DMS 273 (cell line): ENCODE data around the gene TMEM191C.
"Not testable (repeated sequence)": the region's sequence is repeated elsewhere in the genome, so short reads cannot be mapped to it uniquely, and the experiment has no call there.

Source experiments
- DNase-seq: peaks from one replicate; lab custom pipeline; 2025; ENCODE audit not compliant: unreplicated experiment; lab: John Stamatoyannopoulos, UW

The TMEM191C gene

GRCh38 chr22:21469097-21469994 lies 2.2 kb downstream of the TMEM191C start:
- not testable (repeated sequence) for DNase-seq

GRCh38 chr22:21472984-21473383 lies 5.8 kb downstream of the TMEM191C start:
- DNase-seq = not testable (repeated sequence)

GRCh38 chr22:21473664-21474063 lies 6.5 kb downstream of the TMEM191C start:
- not testable (repeated sequence) for DNase-seq

GRCh38 chr22:21484039-21484438 lies 16.9 kb downstream of the TMEM191C start:
- DNase-seq = not testable (repeated sequence)

GRCh38 chr22:21487723-21488122 lies 20.5 kb downstream of the TMEM191C start:
- not testable (repeated sequence) for DNase-seq

- DNase-seq = not testable (repeated sequence)
These were observed 22.0 kb downstream of the TMEM191C start for GRCh38 chr22:21489149-21489680.

- DNase-seq = not testable (repeated sequence)
These were observed 23.4 kb downstream of the TMEM191C start for GRCh38 chr22:21490556-21490955.

GRCh38 chr22:21492271-21492670 lies 25.1 kb downstream of the TMEM191C start:
- not testable (repeated sequence) for DNase-seq

GRCh38 chr22:21493789-21494782 lies 26.9 kb downstream of the TMEM191C start:
- not testable (repeated sequence) for DNase-seq

GRCh38 chr22:21497984-21498383 lies 30.8 kb downstream of the TMEM191C start:
- DNase-seq = not testable (repeated sequence)

GRCh38 chr22:21498489-21498888 lies 31.3 kb downstream of the TMEM191C start:
- DNase-seq = not testable (repeated sequence)

GRCh38 chr22:21499623-21500506 lies 32.7 kb downstream of the TMEM191C start:
- not testable (repeated sequence) for DNase-seq

- DNase-seq = not testable (repeated sequence)
These were observed 43.2 kb downstream of the TMEM191C start for GRCh38 chr22:21510397-21510796.

- DNase-seq = not testable (repeated sequence)
These were observed 44.8 kb downstream of the TMEM191C start for GRCh38 chr22:21512022-21512421.

- not testable (repeated sequence) for DNase-seq
These were observed 46.9 kb downstream of the TMEM191C start for GRCh38 chr22:21514117-21514516.

- DNase-seq = not testable (repeated sequence)
These were observed 48.0 kb downstream of the TMEM191C start for GRCh38 chr22:21515234-21515633.

- DNase-seq = not testable (repeated sequence)
These were observed 49.3 kb downstream of the TMEM191C start for GRCh38 chr22:21516522-21516921.

GRCh38 chr22:21516970-21517764 lies 50.0 kb downstream of the TMEM191C start:
- not testable (repeated sequence) for DNase-seq
